HepG2 (cell line): ENCODE data around the gene COQ7. TPM values are rescaled to one million over a fixed set of nuclear protein-coding genes. Genes with fewer than 3 reads are reported as not detected.

Experiments used
- DZIP1 ChIP-seq: sonication (generic); formaldehyde crosslinking; IDR thresholded peaks from 2 replicates; pipeline ENCODE4 v1.5.0; 2020; ENCODE audit warnings: mild to moderate bottlenecking, missing genetic modification reagents
- HOMEZ ChIP-seq: IDR thresholded peaks from 2 replicates; pipeline ENCODE4 v1.6.1; 2016; ENCODE audit warnings: low read depth
- JARID2 ChIP-seq: sonication (generic); formaldehyde crosslinking; IDR thresholded peaks from 2 replicates; pipeline ENCODE4 v1.8.1; 2023; ENCODE audit warnings: missing genetic modification reagents, inconsistent platforms; ENCODE audit not compliant: insufficient replicate concordance
- KLF12 ChIP-seq: sonication (generic); formaldehyde crosslinking; IDR thresholded peaks from 2 replicates; pipeline ENCODE4 v1.4.0; 2020; ENCODE audit warnings: missing genetic modification reagents, borderline replicate concordance
- NFYB ChIP-seq: sonication (generic); formaldehyde crosslinking; IDR thresholded peaks from 2 replicates; pipeline ENCODE4 v1.4.0; 2020; ENCODE audit warnings: missing genetic modification reagents
- PRDM15 ChIP-seq: sonication (generic); formaldehyde crosslinking; IDR thresholded peaks from 2 replicates; pipeline ENCODE4 v1.4.0; 2020; ENCODE audit warnings: missing genetic modification reagents
- RBFOX2 ChIP-seq: fragments of 200-400 bp; formaldehyde crosslinking; IDR thresholded peaks from 2 replicates; pipeline ENCODE4 v1.6.1; 2017; ENCODE audit warnings: low read depth, mild to moderate bottlenecking, low read length
- RERE ChIP-seq: IDR thresholded peaks from 2 replicates; pipeline ENCODE4 v1.6.1; 2016; ENCODE audit warnings: low read depth, missing genetic modification reagents, missing compliant biosample characterization
- ZFP36L1 ChIP-seq: sonication (generic); formaldehyde crosslinking; IDR thresholded peaks from 2 replicates; pipeline ENCODE4 v1.8.0; 2022; ENCODE audit warnings: mild to moderate bottlenecking, missing genetic modification reagents, moderate library complexity
- ZKSCAN8 ChIP-seq: IDR thresholded peaks from 2 replicates; pipeline ENCODE4 v1.6.1; 2016; ENCODE audit warnings: borderline replicate concordance, missing genetic modification reagents, missing compliant biosample characterization
- ZNF614 ChIP-seq: IDR thresholded peaks from 2 replicates; pipeline ENCODE4 v1.6.1; 2018; ENCODE audit warnings: missing biosample characterization, missing genetic modification reagents, inconsistent platforms, borderline replicate concordance
- ZNF75D ChIP-seq: sonication (generic); formaldehyde crosslinking; IDR thresholded peaks from 2 replicates; pipeline ENCODE4 v1.8.1; 2023; ENCODE audit warnings: missing genetic modification reagents, mild to moderate bottlenecking, borderline replicate concordance
- polyA plus RNA-seq, 8 experiments: library from polyadenylated mRNA; depleted of rRNA in 3 of 8; stranded (reverse) in 7 of 8; unstranded in 1 of 8; fragments of >200 nt; fragmentation: Illumina TruSeq in 4 of 8; extraction: Trizol in 4 of 8; gene quantifications; 2 replicates each; pipeline versions ENCODE4 v1.2.1 to v1.2.3, GENCODE V29; 2011 to 2016; ENCODE audit warnings: low read depth in 4 of 8, missing spikeins in 1 of 8, mixed read lengths in 1 of 8; ENCODE audit not compliant: insufficient read depth in 1 of 8
- total RNA-seq, 5 experiments: library from RNA; depleted of rRNA; stranded (reverse); fragments of >200 nt; fragmentation: Illumina TruSeq; extraction: Trizol; gene quantifications; 2 replicates each; pipeline ENCODE4 v1.2.3, GENCODE V29; 2016; ENCODE audit warnings: low read depth in 1 of 5

The COQ7 gene
- total and polyA plus RNA-seq, 2 of the 13 experiments (the other 11 are each of a cell fraction or from before 2014, with no cell fraction given) = 20.1 to 45.7 TPM

- TF ChIP-seq ZNF614 (CRISPR knock-in tag) = 0 out of 2 replicates have a peak, but pooled peaks have one; percentile 16
- TF ChIP-seq HOMEZ (CRISPR knock-in tag) = 0 out of 2 replicates have a peak, but pooled peaks have one; percentile 12
- no peak for TF ChIP-seq ZNF75D
- TF ChIP-seq DZIP1 (CRISPR knock-in tag) = no peak
- TF ChIP-seq KLF12 (CRISPR knock-in tag) = 0 out of 2 replicates have a peak, but pooled peaks have one; percentile 35
- TF ChIP-seq ZKSCAN8 = peak; percentile 35; the same call in 1 of the 2 replicates
- 0 out of 2 replicates have a peak, but pooled peaks have one; percentile 55 for TF ChIP-seq ZFP36L1
- no peak for TF ChIP-seq RBFOX2
- TF ChIP-seq PRDM15 = peak; percentile 44; the same call in 1 of the 2 replicates
- no peak for TF ChIP-seq RERE
- TF ChIP-seq NFYB (CRISPR knock-in tag) = 0 out of 2 replicates have a peak, but pooled peaks have one; percentile 2
- no peak for TF ChIP-seq JARID2
Measured at GRCh38 chr16:19110537-19111360, 43.3 kb downstream of the COQ7 start (continued).
